HG03060 (cell line): ENCODE results near the gene ARSG.
"Not testable (repeated sequence)": the region's sequence is repeated elsewhere in the genome, so short reads cannot be mapped to it uniquely, and the experiment has no call there.

Source experiments
- ATAC-seq: cut with Tn5 transposase; IDR thresholded peaks from one replicate; pipeline ENCODE4 v1.9.1; 2021; ENCODE audit warnings: low read depth, moderate number of reproducible peaks; ENCODE audit not compliant: unreplicated experiment

The ARSG gene

GRCh38 chr17:68326681-68327080 is 35.4 kb downstream of the ARSG start:
- no peak for ATAC-seq

- no peak for ATAC-seq
Measured at GRCh38 chr17:68327823-68328557, 36.7 kb downstream of the ARSG start.

DNA sequence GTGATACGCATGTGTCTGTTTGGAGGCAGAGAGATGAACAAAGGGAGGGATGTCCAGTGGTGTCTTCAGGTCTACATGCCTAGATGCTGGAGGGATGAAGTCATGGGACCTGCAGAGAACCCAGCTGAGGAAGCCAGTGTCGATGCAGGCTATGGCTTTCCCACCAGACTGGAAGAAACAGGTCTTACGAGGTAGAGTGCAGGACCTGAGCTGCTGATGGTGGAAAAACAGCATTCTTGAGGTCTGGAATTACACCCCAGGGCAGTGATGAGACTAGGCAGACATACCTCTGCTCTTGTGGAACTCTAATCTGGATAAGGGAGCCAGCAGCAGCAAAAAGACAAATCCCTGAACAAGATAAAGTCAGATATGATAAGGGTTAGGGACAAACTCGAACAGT is 37.4 kb downstream of the ARSG start:
- no peak for ATAC-seq

DNA sequence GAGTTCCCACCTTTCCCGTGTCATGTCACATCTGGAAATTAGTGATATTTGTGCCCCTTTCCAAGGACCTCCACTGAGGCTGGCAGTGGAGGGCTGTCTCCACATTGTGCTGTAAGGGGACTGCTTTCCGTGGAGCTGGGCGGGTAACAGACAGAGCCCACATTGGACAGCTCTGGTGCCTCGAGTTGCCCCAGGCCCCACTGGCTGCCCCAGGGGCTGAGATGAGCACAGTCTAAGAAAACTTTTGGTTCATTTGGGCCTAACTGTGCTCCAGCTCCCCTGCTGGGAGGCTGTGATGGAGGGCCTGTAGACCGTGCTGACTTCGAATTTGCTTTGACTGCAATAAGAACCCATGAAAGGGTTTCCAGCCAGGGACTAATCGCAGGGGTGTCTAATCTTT is 38.0 kb downstream of the ARSG start:
- no peak for ATAC-seq

- not testable (repeated sequence) for ATAC-seq
Measured at GRCh38 chr17:68331932-68332331, 40.6 kb downstream of the ARSG start.

DNA sequence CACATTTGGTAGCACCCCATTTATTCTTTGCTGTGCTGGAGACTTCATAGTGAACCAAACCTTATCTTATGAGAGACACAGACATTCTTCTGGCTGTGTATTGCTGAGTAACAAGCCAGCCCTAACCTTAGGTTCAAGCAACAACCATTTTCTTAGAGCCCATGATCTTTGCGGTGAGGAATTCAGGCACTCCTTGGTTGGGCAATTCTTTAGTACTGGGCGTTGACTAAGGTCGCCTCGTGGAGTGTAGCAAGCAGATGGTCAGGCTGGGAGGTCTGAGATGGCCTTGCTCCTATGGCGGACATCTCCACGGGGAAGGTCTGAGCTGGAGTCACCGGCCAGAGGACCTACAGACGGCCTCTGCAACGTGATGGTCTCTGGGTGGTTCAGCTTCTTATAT is 43.1 kb downstream of the ARSG start:
- no peak for ATAC-seq

- ATAC-seq, result no peak
Measured at GRCh38 chr17:68341482-68341881, 50.2 kb downstream of the ARSG start.

- no peak for ATAC-seq
Measured at GRCh38 chr17:68343976-68344375, 52.7 kb downstream of the ARSG start.

DNA sequence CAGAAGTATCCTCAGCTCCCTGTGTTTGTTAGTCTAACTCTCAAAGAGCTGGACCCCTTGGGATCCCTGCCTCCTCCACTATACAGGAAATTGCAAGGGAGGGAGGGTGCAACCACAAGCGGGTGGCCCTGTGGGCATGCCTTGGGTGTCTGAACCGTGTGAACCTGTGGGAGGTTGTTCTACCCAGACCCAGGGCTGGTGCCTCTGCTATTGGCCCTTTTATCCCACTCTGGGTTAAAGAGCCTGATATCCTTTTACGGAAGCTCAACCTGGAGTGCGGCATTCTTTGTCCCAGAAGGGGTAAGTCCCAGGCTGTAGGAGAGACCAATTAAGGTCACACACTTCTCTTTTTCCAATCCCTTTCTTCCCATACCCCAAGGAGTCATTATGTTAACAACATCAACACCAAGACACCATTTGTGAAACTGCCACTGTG is 53.4 kb downstream of the ARSG start:
- ATAC-seq, result no peak

- peak; percentile 57 for ATAC-seq
Measured at GRCh38 chr17:68346448-68346847, 55.2 kb downstream of the ARSG start.

- ATAC-seq, result no peak
Measured at GRCh38 chr17:68347380-68347779, 56.1 kb downstream of the ARSG start.

DNA sequence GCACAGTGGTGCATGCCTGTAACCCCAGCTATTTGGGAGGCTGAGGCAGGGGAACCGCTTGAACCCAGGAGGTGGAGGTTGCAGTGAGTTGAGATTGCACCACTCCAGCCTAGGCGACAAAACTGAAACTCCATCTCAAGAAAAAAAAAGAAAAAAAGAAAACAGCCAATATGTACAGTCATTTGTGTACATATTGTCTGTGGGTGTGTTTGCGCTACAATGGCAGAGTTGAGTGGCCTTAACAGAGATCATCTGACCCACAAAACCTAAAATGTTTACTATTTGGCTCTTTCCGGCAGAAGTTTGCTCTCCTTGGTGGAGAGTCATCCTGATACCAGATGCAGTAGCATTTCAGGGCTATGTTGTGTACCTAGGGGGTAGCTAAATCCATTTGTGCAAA is 57.9 kb downstream of the ARSG start:
- no peak for ATAC-seq

DNA sequence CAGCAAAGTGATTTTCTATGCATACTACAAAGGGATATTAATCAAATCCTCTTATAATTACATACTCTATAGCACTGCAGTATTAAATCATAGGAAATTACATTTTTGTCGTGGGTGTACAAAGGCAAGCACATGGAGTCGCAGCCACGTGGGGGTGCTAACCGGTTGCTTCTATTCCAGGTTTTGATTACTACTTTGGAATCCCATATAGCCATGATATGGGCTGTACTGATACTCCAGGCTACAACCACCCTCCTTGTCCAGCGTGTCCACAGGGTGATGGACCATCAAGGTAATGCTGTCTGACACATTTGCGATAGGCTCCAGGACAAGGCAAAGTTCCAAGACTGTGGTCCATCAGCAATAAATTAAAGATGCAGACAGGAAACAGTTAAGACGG is 60.1 kb downstream of the ARSG start:
- no peak for ATAC-seq

DNA sequence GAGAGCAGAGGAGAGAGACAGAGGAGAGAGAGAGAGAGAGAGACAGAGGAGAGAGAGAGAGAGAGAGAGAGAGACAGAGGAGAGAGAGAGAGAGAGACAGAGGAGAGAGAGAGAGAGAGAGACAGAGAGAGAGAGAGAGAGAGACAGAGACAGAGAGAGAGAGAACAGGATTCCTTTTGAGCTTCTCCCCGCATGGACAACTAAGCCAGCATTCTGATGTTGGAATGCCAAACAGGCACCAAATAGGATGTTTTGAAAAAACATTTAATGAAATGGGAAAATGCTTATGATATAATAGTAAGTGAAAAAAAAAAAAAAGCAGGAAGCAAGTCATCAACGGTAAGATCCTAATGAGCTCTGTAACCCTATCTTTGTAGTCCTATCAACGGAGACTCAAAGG is 60.7 kb downstream of the ARSG start:
- no peak for ATAC-seq

- not testable (repeated sequence) for ATAC-seq
Measured at GRCh38 chr17:68352671-68353070, 61.4 kb downstream of the ARSG start.

DNA sequence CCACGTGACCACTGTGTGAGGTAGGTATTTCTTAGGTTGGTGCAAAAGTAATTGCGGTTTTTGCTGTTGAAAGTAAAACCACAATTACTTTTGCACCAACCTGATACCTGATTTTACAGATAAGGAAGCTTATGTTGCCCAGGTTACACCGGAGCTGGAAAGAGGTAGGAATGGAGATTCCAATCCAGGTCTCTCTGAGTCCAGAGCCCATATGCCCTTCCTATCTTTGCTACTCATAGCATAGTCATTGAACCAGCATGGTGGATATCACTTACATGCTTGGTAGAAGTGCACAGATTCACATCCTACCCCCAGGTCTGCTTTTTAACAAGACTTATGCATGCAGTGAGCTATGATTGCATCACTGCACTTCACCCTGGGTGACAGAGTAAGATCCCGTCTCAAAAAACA is 61.8 kb downstream of the ARSG start:
- ATAC-seq, result no peak

DNA sequence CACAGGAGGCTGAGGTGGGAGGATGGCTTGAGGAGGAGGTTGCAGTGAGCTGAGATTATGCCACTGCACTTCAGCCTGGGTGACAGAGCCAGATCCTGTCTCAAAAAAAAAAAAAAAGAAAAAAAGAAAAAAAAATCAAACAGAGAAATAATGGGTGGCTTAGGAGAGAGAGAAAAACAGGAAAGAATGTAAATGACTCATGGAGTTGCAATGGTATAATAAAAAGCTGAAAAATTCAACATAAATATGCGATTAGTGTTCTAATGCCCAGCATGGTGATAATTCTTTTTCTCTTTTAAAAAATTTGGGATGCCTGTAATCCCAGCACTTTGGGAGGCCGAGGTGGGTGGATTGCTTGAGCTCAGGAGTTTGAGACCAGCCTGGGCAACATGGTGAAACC is 63.0 kb downstream of the ARSG start:
- ATAC-seq, result not testable (repeated sequence)

- ATAC-seq, result not testable (repeated sequence)
Measured at GRCh38 chr17:68355108-68355507, 63.8 kb downstream of the ARSG start.

DNA sequence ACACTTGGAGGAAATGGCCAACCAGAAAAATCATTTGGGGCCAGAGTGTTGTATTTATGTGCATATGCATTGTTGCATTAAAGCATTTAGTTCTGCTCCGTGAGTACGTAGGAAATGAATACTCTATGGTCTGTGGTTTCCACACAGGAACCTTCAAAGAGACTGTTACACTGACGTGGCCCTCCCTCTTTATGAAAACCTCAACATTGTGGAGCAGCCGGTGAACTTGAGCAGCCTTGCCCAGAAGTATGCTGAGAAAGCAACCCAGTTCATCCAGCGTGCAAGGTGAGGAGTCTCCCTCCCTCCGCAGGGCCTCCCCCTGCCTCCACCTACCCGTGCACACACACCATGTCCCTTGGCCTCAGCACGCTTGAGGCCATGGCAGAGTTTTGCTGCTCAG is 65.2 kb downstream of the ARSG start:
- peak; percentile 77 for ATAC-seq

DNA sequence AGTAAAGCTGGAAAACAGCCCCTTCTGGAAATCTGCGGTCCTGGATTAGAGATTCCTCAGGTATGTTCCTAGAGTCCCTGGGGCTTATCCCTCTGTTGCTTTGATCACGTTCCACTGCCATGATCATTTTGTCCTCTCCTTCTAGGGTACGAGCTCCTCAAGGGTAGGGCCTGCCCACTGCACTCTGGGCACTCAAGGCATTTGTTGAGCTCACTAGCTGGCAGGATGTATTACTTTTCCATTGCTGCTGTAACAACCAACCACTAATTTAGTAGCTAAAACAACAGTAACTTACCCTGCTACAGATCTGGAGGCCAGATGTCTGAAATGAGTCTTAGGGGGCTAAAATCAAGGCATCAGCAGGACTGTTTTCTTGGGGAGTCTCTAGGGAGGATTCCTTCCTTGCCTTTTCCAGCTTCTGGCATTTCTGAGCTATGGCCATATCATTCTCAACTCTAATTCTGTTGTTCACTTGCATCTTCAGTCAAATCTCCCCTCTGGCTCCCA is 65.7 kb downstream of the ARSG start:
- ATAC-seq, result no peak

DNA sequence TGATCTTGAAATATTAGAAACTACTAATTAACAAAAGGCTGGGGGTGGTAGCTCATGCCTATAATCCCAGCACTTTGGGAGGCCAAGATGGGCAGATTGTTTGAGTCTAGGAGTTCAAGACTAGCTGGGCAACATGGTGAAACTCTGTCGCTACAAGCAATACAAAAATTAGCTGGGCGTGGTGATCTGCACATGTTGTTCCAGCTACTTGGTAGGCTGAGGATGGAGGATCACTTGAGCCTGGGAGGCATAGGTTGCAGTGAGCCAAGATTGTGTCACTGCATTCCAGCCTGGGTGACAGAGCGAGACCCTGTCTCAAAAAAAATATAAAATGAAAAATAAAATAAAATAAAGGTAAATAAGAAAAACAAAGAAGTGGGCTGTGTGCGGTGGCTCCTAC is 66.6 kb downstream of the ARSG start:
- no peak for ATAC-seq

GRCh38 chr17:68359791-68360535 is 68.7 kb downstream of the ARSG start:
- no peak for ATAC-seq
